Breast epithelium (tissue), 4 donors: ENCODE data around the gene FAM131C. TPM values are rescaled to one million over a fixed set of nuclear protein-coding genes. Genes with fewer than 3 reads are reported as not detected.

Source experiments
- DNase-seq, 2 donors: peaks; one replicate each; pipeline ENCODE4 v3.0.0-alpha.2; 2019; ENCODE audit warnings: low spot score in 2 of 2
- H3K27ac ChIP-seq, 2 donors: fragments of 200-600 bp; sonication (generic) in 1 of 2; one replicate each; pipeline ENCODE4 v1.5.1; 2016 to 2019; ENCODE audit warnings: mild to moderate bottlenecking in 1 of 2
- H3K27me3 ChIP-seq, 2 donors: fragments of 200-600 bp; sonication (generic) in 1 of 2; one replicate each; pipeline versions ENCODE4 v1.5.1 to v1.6.0; 2017 to 2019; ENCODE audit warnings: control low read depth in 1 of 2, mild to moderate bottlenecking in 1 of 2
- H3K36me3 ChIP-seq: fragments of 200-600 bp; one replicate; pipeline ENCODE4 v1.5.1; 2019
- H3K4me1 ChIP-seq, 2 donors: fragments of 200-600 bp; sonication (generic); one replicate each; pipeline ENCODE4 v1.5.1; 2016 to 2019; ENCODE audit warnings: control low read depth in 1 of 2
- H3K4me3 ChIP-seq, 3 donors: fragments of 200-600 bp; sonication (generic); 1 replicate in 2 of 3; 2 replicates in 1 of 3; pipeline ENCODE4 v1.5.1; 2016 to 2019; ENCODE audit warnings: mild to moderate bottlenecking in 3 of 3, moderate library complexity in 2 of 3
- H3K9me3 ChIP-seq, 2 donors: fragments of 200-600 bp; sonication (generic) in 1 of 2; one replicate each; pipeline ENCODE4 v1.5.1; 2016 to 2019; ENCODE audit warnings: control low read depth in 1 of 2
- CTCF ChIP-seq, 3 donors: fragments of 450-650 bp; IDR thresholded peaks; one replicate each; pipeline ENCODE4 v1.5.1; 2016 to 2017; ENCODE audit warnings: antibody characterized with exemption in 3 of 3, mild to moderate bottlenecking in 3 of 3, moderate library complexity in 3 of 3
- POLR2A ChIP-seq: fragments of 450-650 bp; IDR thresholded peaks from one replicate; pipeline ENCODE4 v1.6.1; 2016; ENCODE audit warnings: antibody characterized with exemption, mild to moderate bottlenecking, moderate library complexity
- POLR2AphosphoS5 ChIP-seq, 3 donors: sonication (generic); formaldehyde crosslinking; IDR thresholded peaks; one replicate each; pipeline ENCODE4 v1.6.1; 2017; ENCODE audit warnings: antibody characterized with exemption in 3 of 3
- intact Hi-C: fragments of 100-400 bp; cut with DNase I; formaldehyde crosslinking; loops from one replicate; pipeline ENCODE4 v1.15.1; 2023; ENCODE audit warnings: low total_unique reads
- total RNA-seq, 3 donors: library from RNA; depleted of rRNA; stranded (reverse); fragments of >200 nt; gene quantifications; one replicate each; pipeline ENCODE4 v1.1.0, GENCODE V29; 2016

The FAM131C gene
- total RNA-seq, 3 donors from 2014 or later: not detected

- intact Hi-C loops: no loop called here
- H3K27ac ChIP-seq: no peak overlapping the region
- no peak for DNase-seq
These were observed 46.5 kb upstream of the FAM131C start for GRCh38 chr1:16119926-16120325.

GRCh38 chr1:16119504-16119903 lies 46.1 kb upstream of the FAM131C start:
- no peak overlapping the region for H3K4me3 ChIP-seq
- no peak for DNase-seq
- H3K36me3 ChIP-seq: no peaks in the 10 kb centered on the region
- no peaks in the 10 kb centered on the region for H3K27me3 ChIP-seq
- no peak for TF ChIP-seq POLR2A
- no peak for TF ChIP-seq CTCF (IDR thresholded peaks at IDR 0.05)
- TF ChIP-seq POLR2AphosphoS5 (IDR thresholded peaks at IDR 0.05): no peak
- intact Hi-C loops: no loop called here
- H3K9me3 ChIP-seq: no peaks in the 10 kb centered on the region
- H3K4me1 ChIP-seq: no peaks in the 10 kb centered on the region
- no peak overlapping the region for H3K27ac ChIP-seq

More at GRCh38 chr1:16119926-16120325, 46.5 kb upstream of the FAM131C start:
- H3K9me3 ChIP-seq: no peaks in the 10 kb centered on the region
- no peaks in the 10 kb centered on the region for H3K4me1 ChIP-seq
- no peaks in the 10 kb centered on the region for H3K27me3 ChIP-seq
- H3K4me3 ChIP-seq: no peak overlapping the region
- H3K36me3 ChIP-seq: no peaks in the 10 kb centered on the region
- TF ChIP-seq CTCF (IDR thresholded peaks at IDR 0.05) (no peak), POLR2AphosphoS5 (IDR thresholded peaks at IDR 0.05) (no peak), POLR2A (no peak)

GRCh38 chr1:16118706-16119105 lies 45.3 kb upstream of the FAM131C start:
- no peaks in the 10 kb centered on the region for H3K4me1 ChIP-seq
- TF ChIP-seq POLR2A (no peak), CTCF (IDR thresholded peaks at IDR 0.05) (no peak), POLR2AphosphoS5 (IDR thresholded peaks at IDR 0.05) (no peak)
- H3K4me3 ChIP-seq: no peak overlapping the region
- no peaks in the 10 kb centered on the region for H3K27me3 ChIP-seq
- H3K36me3 ChIP-seq: no peaks in the 10 kb centered on the region
- H3K27ac ChIP-seq: no peak overlapping the region
- intact Hi-C loops: no loop called here
- no peak for DNase-seq
- H3K9me3 ChIP-seq: no peaks in the 10 kb centered on the region

- intact Hi-C loops: no loop called here
- Histone ChIP-seq H3K27me3 (no peaks in the 10 kb centered on the region), H3K36me3 (no peaks in the 10 kb centered on the region), H3K9me3 (no peaks in the 10 kb centered on the region), H3K4me3 (no peak overlapping the region), H3K4me1 (no peaks in the 10 kb centered on the region), H3K27ac (no peak overlapping the region)
- no peak for DNase-seq
- TF ChIP-seq POLR2AphosphoS5 (IDR thresholded peaks at IDR 0.05) (no peak), POLR2A (no peak), CTCF (IDR thresholded peaks at IDR 0.05) (no peak)
These were observed 44.5 kb upstream of the FAM131C start for GRCh38 chr1:16117936-16118335.

- no peaks in the 10 kb centered on the region for H3K36me3 ChIP-seq
- H3K27ac ChIP-seq: no peak overlapping the region
- H3K27me3 ChIP-seq: no peaks in the 10 kb centered on the region
- intact Hi-C loops: no loop called here
- H3K4me3 ChIP-seq: no peak overlapping the region
- no peak for TF ChIP-seq CTCF (IDR thresholded peaks at IDR 0.05)
- no peaks in the 10 kb centered on the region for H3K9me3 ChIP-seq
- DNase-seq: no peak
- H3K4me1 ChIP-seq: no peaks in the 10 kb centered on the region
These were observed 43.9 kb upstream of the FAM131C start for GRCh38 chr1:16117369-16117768.
